Activated CD4-positive, alpha-beta T cell treated with anti-CD3 and anti-CD28 coated beads for 36 hours (primary cell): ENCODE results near the gene ABR. TPM values are rescaled to one million over a fixed set of nuclear protein-coding genes. Genes with fewer than 3 reads are reported as not detected.

Experiments used
- ATAC-seq: fragments of 200-7000 bp; cut with Tn5 transposase; one replicate; pipeline ENCODE4 v1.10.0; 2021; ENCODE audit warnings: mild to moderate bottlenecking, moderate library complexity
- CTCF ChIA-PET: fragments of 350-600 bp; sonication (Branson Sonifier 250); formaldehyde crosslinking; loops from one replicate; lab custom pipeline; 2021; ENCODE audit warnings: antibody characterized with exemption; lab: Charles Lee
- POLR2A ChIA-PET: fragments of 350-600 bp; sonication (Branson Sonifier 250); formaldehyde crosslinking; loops from one replicate; lab custom pipeline; 2021; ENCODE audit warnings: antibody characterized with exemption, inconsistent platforms; lab: Charles Lee
- DNase-seq: peaks from one replicate; pipeline ENCODE4 v3.0.0-alpha.2; 2020
- H3K27ac Mint-ChIP-seq: one replicate; pipeline ENCODE4 v1.8.0; 2021; ENCODE audit warnings: mixed read lengths
- H3K27me3 Mint-ChIP-seq: one replicate; pipeline ENCODE4 v1.8.0; 2021; ENCODE audit warnings: mixed read lengths
- H3K36me3 Mint-ChIP-seq: one replicate; pipeline ENCODE4 v1.8.0; 2021; ENCODE audit warnings: low read depth, mixed read lengths
- H3K4me1 Mint-ChIP-seq: one replicate; pipeline ENCODE4 v1.8.0; 2021; ENCODE audit warnings: mixed read lengths
- H3K4me3 Mint-ChIP-seq: one replicate; pipeline ENCODE4 v1.8.0; 2021; ENCODE audit warnings: mild to moderate bottlenecking, moderate library complexity, mixed read lengths
- H3K9me3 Mint-ChIP-seq: one replicate; pipeline ENCODE4 v1.8.0; 2021; ENCODE audit warnings: low read depth, mixed read lengths
- intact Hi-C, 2 experiments: fragments of 100-400 bp; cut with DNase I in 1 of 2; cut with micrococcal nuclease in 1 of 2; formaldehyde crosslinking; loops; one replicate each; pipeline versions ENCODE4 v1.14.2 to v1.15.1; 2022 to 2024; cut with DNase I, micrococcal nuclease
- total RNA-seq, 2 experiments: library from RNA; stranded (reverse); gene quantifications; one replicate each; pipeline ENCODE4 v1.2.3, GENCODE V29; 2021

Gene ABR
- total RNA-seq, 2 experiments from 2014 or later = 45.2 to 50.5 TPM

DNA sequence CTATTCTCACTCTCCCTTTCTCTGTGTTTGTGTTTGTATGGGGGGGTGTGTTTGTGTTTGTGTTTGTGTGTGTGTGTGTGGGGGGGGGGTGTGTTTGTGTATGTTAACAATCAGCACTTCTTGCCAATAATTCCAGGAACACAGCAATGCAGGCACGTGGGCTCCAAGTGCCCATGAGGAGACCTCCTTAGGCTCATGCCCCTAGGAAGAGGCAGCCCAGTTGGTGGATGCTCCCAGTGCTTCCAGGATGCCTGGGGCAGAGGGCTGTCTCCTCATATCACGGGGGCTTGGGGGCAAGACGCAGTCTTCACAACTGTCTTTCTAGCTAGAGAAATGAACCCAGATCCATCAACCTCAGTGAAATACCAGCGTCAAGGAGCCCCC lies 9.9 kb downstream of the ABR start:
- CTCF ChIA-PET = no interaction called here
- Mint-ChIP-seq H3K27me3 (no peaks in the 10 kb centered on the region), H3K36me3 (no peaks in the 10 kb centered on the region), H3K4me1 (no peaks in the 10 kb centered on the region), H3K9me3 (no peaks in the 10 kb centered on the region), H3K4me3 (no peak overlapping the region), H3K27ac (no peak overlapping the region)
- ATAC-seq (no peak), DNase-seq (no peak)
- POLR2A ChIA-PET = no interaction called here
- intact Hi-C loops = no loop called here

- no peaks in the 10 kb centered on the region for H3K9me3 Mint-ChIP-seq
- no peaks in the 10 kb centered on the region for H3K27me3 Mint-ChIP-seq
- ChIA-PET CTCF (no interaction called here), POLR2A (no interaction called here)
- no peak for DNase-seq
- intact Hi-C loops = no loop called here
- H3K4me3 Mint-ChIP-seq = no peak overlapping the region
- H3K27ac Mint-ChIP-seq = no peak overlapping the region
- ATAC-seq = no peak
- H3K4me1 Mint-ChIP-seq = no peaks in the 10 kb centered on the region
- no peaks in the 10 kb centered on the region for H3K36me3 Mint-ChIP-seq
Measured at GRCh38 chr17:1169221-1169928, 10.4 kb downstream of the ABR start.

DNA sequence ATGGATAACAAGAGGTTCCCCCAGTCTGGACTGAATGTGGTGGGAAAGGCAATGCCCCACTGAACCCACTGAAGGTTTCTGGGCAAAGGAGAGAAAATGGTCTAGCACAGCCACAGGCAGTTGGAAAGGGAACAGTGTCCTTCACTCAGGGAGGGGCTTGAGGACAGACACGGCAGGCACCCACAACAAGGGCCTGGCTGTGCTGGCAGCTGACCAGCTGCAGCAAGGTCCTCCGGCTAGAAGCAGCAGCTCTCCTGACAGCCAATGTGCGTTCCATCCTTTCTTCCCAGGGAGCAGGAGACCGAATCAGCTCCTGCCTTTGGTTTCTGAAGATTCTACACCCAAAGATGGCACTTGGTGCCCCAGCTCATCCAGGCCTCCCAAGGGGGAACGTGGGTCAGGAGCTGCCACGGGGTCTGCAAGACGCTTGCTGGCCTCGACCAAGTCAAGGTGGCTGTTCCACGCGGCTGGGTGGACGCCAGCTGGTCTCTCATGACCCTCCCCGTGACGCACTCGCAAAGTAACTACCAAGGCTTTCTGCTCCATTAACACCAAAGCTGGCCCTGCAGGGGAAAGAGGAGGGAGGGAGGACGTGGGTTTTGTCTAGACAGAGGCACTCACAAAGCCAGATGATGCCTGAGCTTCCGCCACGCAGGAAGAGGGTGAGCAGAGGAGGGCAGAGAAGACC lies 11.1 kb downstream of the ABR start:
- Mint-ChIP-seq H3K4me1 (no peaks in the 10 kb centered on the region), H3K27ac (no peak overlapping the region), H3K4me3 (no peak overlapping the region), H3K36me3 (no peaks in the 10 kb centered on the region), H3K9me3 (no peaks in the 10 kb centered on the region), H3K27me3 (no peaks in the 10 kb centered on the region)
- CTCF ChIA-PET = no interaction called here
- ATAC-seq = no peak
- DNase-seq = no peak
- POLR2A ChIA-PET = no interaction called here
- intact Hi-C loops = no loop called here

DNA sequence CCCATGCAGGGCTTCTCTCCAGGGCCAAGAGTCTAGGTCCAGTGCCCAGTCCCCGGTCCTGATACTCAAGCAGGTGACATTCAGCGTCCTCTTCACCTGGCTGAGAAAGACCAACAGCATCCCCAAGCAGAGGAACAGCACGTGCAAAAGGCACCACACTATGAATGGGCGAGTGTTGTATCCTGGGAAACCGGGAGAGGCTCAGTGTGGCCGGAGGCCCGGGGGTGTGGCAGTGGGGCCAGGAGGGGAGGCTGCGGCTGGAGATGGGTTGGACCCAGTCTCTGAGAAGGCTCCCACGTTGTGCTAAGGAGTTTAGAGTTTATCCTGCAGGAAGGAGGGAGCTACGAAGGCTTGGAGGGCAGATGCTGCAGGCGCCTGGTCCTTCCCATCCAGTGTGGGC lies 13.5 kb downstream of the ABR start:
- ATAC-seq = no peak
- no peaks in the 10 kb centered on the region for H3K27me3 Mint-ChIP-seq
- ChIA-PET POLR2A (no interaction called here), CTCF (interaction anchor here (2.0 kb wide), 1 partner anchor 25 kb away, joined by 5 read pairs; no protein-coding TSS in a partner anchor)
- no peak overlapping the region for H3K4me3 Mint-ChIP-seq
- H3K27ac Mint-ChIP-seq = no peak overlapping the region
- no peaks in the 10 kb centered on the region for H3K4me1 Mint-ChIP-seq
- H3K36me3 Mint-ChIP-seq = no peaks in the 10 kb centered on the region
- DNase-seq = no peak
- H3K9me3 Mint-ChIP-seq = no peaks in the 10 kb centered on the region
- intact Hi-C loops = no loop called here

DNA sequence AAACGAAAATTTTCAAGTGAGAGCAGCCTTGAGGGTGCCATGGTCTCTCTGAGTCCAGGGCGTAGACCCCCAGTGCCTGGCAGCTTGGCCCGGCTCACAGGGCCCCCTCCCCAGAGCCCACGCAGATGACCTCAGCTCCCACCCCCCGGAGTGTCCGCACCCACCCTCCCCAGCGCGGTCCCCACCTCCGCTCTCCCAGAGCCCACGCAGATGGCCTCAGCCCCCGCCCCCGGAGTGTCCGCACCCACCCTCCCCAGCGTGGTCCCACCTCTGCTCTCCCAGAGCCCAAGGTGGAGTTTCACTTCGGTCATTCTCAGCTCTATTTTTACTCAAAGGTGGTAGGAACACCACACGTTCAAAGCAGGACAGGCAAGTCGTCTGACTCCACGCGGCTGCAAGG lies 13.9 kb downstream of the ABR start:
- POLR2A ChIA-PET = no interaction called here
- Mint-ChIP-seq H3K27me3 (no peaks in the 10 kb centered on the region), H3K27ac (no peak overlapping the region), H3K36me3 (no peaks in the 10 kb centered on the region), H3K9me3 (no peaks in the 10 kb centered on the region), H3K4me3 (no peak overlapping the region), H3K4me1 (no peaks in the 10 kb centered on the region)
- CTCF ChIA-PET = interaction anchor here (2.0 kb wide), 1 partner anchor 24 kb away, joined by 5 read pairs; no protein-coding TSS in a partner anchor
- intact Hi-C loops = no loop called here
- ATAC-seq (no peak), DNase-seq (no peak)

- POLR2A ChIA-PET = no interaction called here
- intact Hi-C loops = no loop called here
- Mint-ChIP-seq H3K36me3 (no peaks in the 10 kb centered on the region), H3K27ac (no peak overlapping the region), H3K9me3 (no peaks in the 10 kb centered on the region), H3K4me1 (no peaks in the 10 kb centered on the region), H3K4me3 (no peak overlapping the region), H3K27me3 (no peaks in the 10 kb centered on the region)
- CTCF ChIA-PET = interaction anchor here (1.2 to 2.0 kb wide), 2 partner anchors 23 to 24 kb away, joined by 4 to 5 read pairs; no protein-coding TSS in a partner anchor
- DNase-seq (no peak), ATAC-seq (no peak)
Measured at GRCh38 chr17:1164935-1165556, 14.7 kb downstream of the ABR start.

DNA sequence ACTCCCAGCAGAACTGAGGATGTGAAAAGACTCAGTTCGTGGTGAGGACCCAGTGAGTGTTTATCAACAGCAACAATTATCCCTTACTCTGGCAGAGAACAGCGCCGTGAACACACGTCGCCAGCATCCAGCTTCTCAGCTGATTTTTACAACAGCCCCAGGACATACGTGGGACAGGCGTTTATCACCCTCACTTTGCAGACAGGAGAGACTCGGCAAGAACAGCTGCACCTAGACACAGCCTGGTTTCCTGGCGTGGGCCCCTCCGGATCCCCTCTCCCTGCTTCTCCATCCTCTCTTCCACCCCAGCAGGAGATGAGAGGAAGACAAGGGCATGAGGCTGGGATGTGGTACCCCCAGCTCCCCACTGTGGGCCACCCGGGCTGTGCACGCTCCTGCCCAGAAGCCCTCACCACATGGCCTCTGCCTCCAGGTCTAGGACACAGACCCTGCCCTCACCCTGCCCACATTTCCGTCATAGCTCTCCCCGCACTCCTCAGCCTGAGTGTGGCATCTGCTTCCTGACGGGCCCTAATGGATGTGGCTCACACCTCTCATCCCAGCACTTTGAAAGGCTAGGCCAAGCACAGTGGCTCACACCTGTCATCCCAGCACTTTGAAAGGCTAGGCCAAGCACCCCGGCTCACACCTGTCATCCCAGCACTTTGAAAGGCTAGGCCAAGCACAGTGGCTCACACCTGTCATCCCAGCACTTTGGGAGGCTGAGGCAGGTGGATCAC lies 17.5 kb downstream of the ABR start:
- Mint-ChIP-seq H3K27ac (no peak overlapping the region), H3K4me1 (no peaks in the 10 kb centered on the region), H3K4me3 (no peak overlapping the region), H3K9me3 (no peaks in the 10 kb centered on the region), H3K27me3 (no peaks in the 10 kb centered on the region), H3K36me3 (no peaks in the 10 kb centered on the region)
- CTCF ChIA-PET = interaction anchor here (0.5 to 1.0 kb wide), 2 partner anchors 25 to 165 kb away, joined by 3 read pairs; partner anchors contain the start of gene TIMM22
- intact Hi-C loops = no loop called here
- POLR2A ChIA-PET = no interaction called here
- no peak for ATAC-seq
- no peak for DNase-seq

GRCh38 chr17:1160591-1161390 lies 19.0 kb downstream of the ABR start:
- POLR2A ChIA-PET = no interaction called here

GRCh38 chr17:1159431-1160180 lies 20.2 kb downstream of the ABR start:
- ATAC-seq (no peak), DNase-seq (no peak)
- no peak overlapping the region for H3K27ac Mint-ChIP-seq
- no peaks in the 10 kb centered on the region for H3K4me1 Mint-ChIP-seq
- H3K9me3 Mint-ChIP-seq = no peaks in the 10 kb centered on the region
- no peaks in the 10 kb centered on the region for H3K36me3 Mint-ChIP-seq
- CTCF ChIA-PET = no interaction called here
- no peak overlapping the region for H3K4me3 Mint-ChIP-seq
- POLR2A ChIA-PET = no interaction called here
- intact Hi-C loops = no loop called here
- no peaks in the 10 kb centered on the region for H3K27me3 Mint-ChIP-seq

More at GRCh38 chr17:1160591-1161390, 19.0 kb downstream of the ABR start:
- Mint-ChIP-seq H3K4me1 (no peaks in the 10 kb centered on the region), H3K4me3 (no peak overlapping the region), H3K27ac (no peak overlapping the region), H3K36me3 (no peaks in the 10 kb centered on the region), H3K9me3 (no peaks in the 10 kb centered on the region), H3K27me3 (no peaks in the 10 kb centered on the region)
- ATAC-seq (no peak), DNase-seq (no peak)
- intact Hi-C loops = no loop called here
- CTCF ChIA-PET = interaction anchor here (0.6 kb wide), 1 partner anchor 328 kb away, joined by 3 read pairs; no protein-coding TSS in a partner anchor

- H3K27me3 Mint-ChIP-seq = no peaks in the 10 kb centered on the region
- CTCF ChIA-PET = no interaction called here
- no peaks in the 10 kb centered on the region for H3K4me1 Mint-ChIP-seq
- no peak for ATAC-seq
- POLR2A ChIA-PET = no interaction called here
- H3K27ac Mint-ChIP-seq = no peak overlapping the region
- H3K4me3 Mint-ChIP-seq = no peak overlapping the region
- no peaks in the 10 kb centered on the region for H3K36me3 Mint-ChIP-seq
- no peaks in the 10 kb centered on the region for H3K9me3 Mint-ChIP-seq
- intact Hi-C loops = no loop called here
- DNase-seq = no peak
Measured at GRCh38 chr17:1158879-1159278, 20.9 kb downstream of the ABR start.
